Spleen (tissue), 11 donors: ENCODE measurements around the gene PPP1CA. TPM values are rescaled to one million over a fixed set of nuclear protein-coding genes. Genes with fewer than 3 reads are reported as not detected.

Experiments used
- DNase-seq: peaks from one replicate; pipeline ENCODE4 v3.0.0-alpha.2; 2020
- H3K27ac ChIP-seq, 8 donors: fragments of 200-600 bp; sonication (generic) in 7 of 8; 1 replicate in 4 of 8; 2 replicates in 4 of 8; pipeline versions ENCODE4 v1.5.0 to v1.8.0; 2016 to 2021; ENCODE audit warnings: inconsistent platforms in 4 of 8, mild to moderate bottlenecking in 4 of 8, moderate library complexity in 1 of 8
- H3K27me3 ChIP-seq, 7 donors: fragments of 200-600 bp; sonication (generic) in 6 of 7; replicated peaks in 1 of 7; 1 replicate in 4 of 7; 2 replicates in 3 of 7; pipeline versions ENCODE4 v1.5.0 to v1.8.0; 2016 to 2021; ENCODE audit warnings: inconsistent platforms in 3 of 7, mild to moderate bottlenecking in 1 of 7
- H3K36me3 ChIP-seq, 6 donors: fragments of 200-600 bp; sonication (generic) in 5 of 6; 1 replicate in 4 of 6; 2 replicates in 2 of 6; pipeline versions ENCODE4 v1.5.0 to v1.8.0; 2016 to 2021; ENCODE audit warnings: inconsistent platforms in 2 of 6
- H3K4me1 ChIP-seq, 6 donors: fragments of 200-600 bp; sonication (generic) in 5 of 6; 1 replicate in 3 of 6; 2 replicates in 3 of 6; pipeline versions ENCODE4 v1.5.0 to v1.8.0; 2016 to 2021; ENCODE audit warnings: inconsistent platforms in 3 of 6
- H3K4me3 ChIP-seq, 8 donors: fragments of 200-600 bp; sonication (generic) in 7 of 8; 1 replicate in 4 of 8; 2 replicates in 4 of 8; pipeline versions ENCODE4 v1.5.0 to v1.8.0; 2016 to 2021; ENCODE audit warnings: inconsistent platforms in 4 of 8, mild to moderate bottlenecking in 4 of 8, moderate library complexity in 2 of 8
- H3K9me3 ChIP-seq, 8 donors: fragments of 200-600 bp; sonication (generic) in 7 of 8; 1 replicate in 4 of 8; 2 replicates in 4 of 8; pipeline versions ENCODE4 v1.5.0 to v1.8.0; 2016 to 2021; ENCODE audit warnings: inconsistent platforms in 4 of 8
- CTCF ChIP-seq, 11 experiments: fragments of 200-600 bp in 7 of 11; fragments of 450-650 bp in 4 of 11; sonication (generic) in 4 of 11; IDR thresholded peaks in 8 of 11; conservative IDR thresholded peaks in 3 of 11; 1 replicate in 7 of 11; 2 replicates in 4 of 11; pipeline versions ENCODE4 v1.4.0 to v1.8.0; 2016 to 2021; ENCODE audit warnings: antibody characterized with exemption in 11 of 11, inconsistent platforms in 4 of 11, mild to moderate bottlenecking in 1 of 11
- POLR2A ChIP-seq, 3 donors: fragments of 450-650 bp; IDR thresholded peaks; one replicate each; pipeline ENCODE4 v1.5.1; 2017; ENCODE audit warnings: antibody characterized with exemption in 3 of 3, mild to moderate bottlenecking in 1 of 3
- POLR2AphosphoS5 ChIP-seq, 3 donors: sonication (generic); formaldehyde crosslinking; IDR thresholded peaks; one replicate each; pipeline ENCODE4 v1.5.1; 2017; ENCODE audit warnings: antibody characterized with exemption in 3 of 3
- WGBS, 5 donors: extraction: QIAGEN DNeasy Blood & Tissue Kit in 3 of 5; methylation state at CpG; one replicate each; pipeline versions ENCODE4 v1.1.5 to v1.1.7; 2013 to 2018; 5-methylcytosine and 5-hydroxymethylcytosine counted together
- intact Hi-C: fragments of 100-400 bp; cut with DNase I; formaldehyde crosslinking; loops from one replicate; pipeline ENCODE4 v1.15.0; 2023; ENCODE audit warnings: low total_unique reads
- polyA plus RNA-seq, 3 donors: library from polyadenylated mRNA; stranded (reverse); fragments of 200-250 nt; gene quantifications; one replicate each; pipeline ENCODE4 v1.2.1, GENCODE V29; 2013
- total RNA-seq, 7 donors: library from RNA; depleted of rRNA in 3 of 7; stranded (reverse); fragments of >200 nt in 3 of 7; fragmentation: NEBNext Ultra II Directional in 4 of 7; extraction: Animal tissue kit (Norgen Biotek cat#: 25700) in 4 of 7; gene quantifications; one replicate each; pipeline versions ENCODE4 v1.1.0 to v1.2.1, GENCODE V29; 2016 to 2021
- donor health status: healthy with polysubstance abuse.
- donor health status: DM: no; HTN: no; CAD: no; lungs with moderate emphysema.
- donor health status: DM: no; HTN: no; CAD: no.
- donor health status: Bipolar disorder and iron deficiency.
- donor health status: healthy.
- donor health status: DM: no; HTN: no; CAD: no.
- donor health status: DM: yes; HTN: yes; CAD: no.

PPP1CA gene
- total and polyA plus RNA-seq, 10 donors, result 147 to 207 (median 158) TPM

GRCh38 chr11:67432655-67433349 is 31.1 kb upstream of the PPP1CA start:
- Histone ChIP-seq H3K4me3 (no peak overlapping the region), H3K9me3 (no peaks in the 10 kb centered on the region), H3K27ac (peak overlapping the region in 6 of 8 donors; percentile 28 to 97 (median 91)), H3K4me1 (peaks cover 26 to 96% (median 80%) of the 10 kb centered on the region in 6 donors), H3K27me3 (no peaks in the 10 kb centered on the region), H3K36me3 (peaks cover 6 to 86% (median 54%) of the 10 kb centered on the region in 6 donors)
- DNase-seq, result peak; percentile 80
- WGBS, 5 donors, result 82 to 89% (median 86%) methylated on average over 11 to 22 of the region's 22 CpGs
- intact Hi-C loops, result no loop called here
- TF ChIP-seq POLR2AphosphoS5 (IDR thresholded peaks at IDR 0.05) (peak; percentile 24 to 84 (median 64)), POLR2A (IDR thresholded peaks at IDR 0.05) (no peak), CTCF (IDR thresholded peaks at IDR 0.05 in 8 of 11, conservative IDR thresholded peaks at IDR 0.05 in 3 of 11) (no peak)

- intact Hi-C loops, result no loop called here
- Histone ChIP-seq H3K27me3 (no peaks in the 10 kb centered on the region), H3K36me3 (peaks cover 6 to 75% (median 54%) of the 10 kb centered on the region in 6 donors), H3K27ac (peak overlapping the region in 1 of 8 donors; percentile 2), H3K9me3 (no peaks in the 10 kb centered on the region), H3K4me3 (no peak overlapping the region), H3K4me1 (peaks cover 31 to 91% (median 76%) of the 10 kb centered on the region in 6 donors)
- TF ChIP-seq CTCF (IDR thresholded peaks at IDR 0.05 in 8 of 11, conservative IDR thresholded peaks at IDR 0.05 in 3 of 11), result no peak
- peak in 2 of 3 donors; percentile 34 to 64 for TF ChIP-seq POLR2AphosphoS5 (IDR thresholded peaks at IDR 0.05)
- TF ChIP-seq POLR2A (IDR thresholded peaks at IDR 0.05), result no peak
- 86 to 94% (median 92%) methylated on average over 22 to 24 of the region's 24 CpGs for WGBS, 5 donors
- no peak for DNase-seq
These were observed 29.9 kb upstream of the PPP1CA start for GRCh38 chr11:67431346-67432249.

- Histone ChIP-seq H3K27ac (peak overlapping the region in 1 of 8 donors; percentile 96), H3K27me3 (no peaks in the 10 kb centered on the region), H3K9me3 (no peaks in the 10 kb centered on the region), H3K36me3 (peaks cover 0 to 56% (median 41%) of the 10 kb centered on the region in 6 donors), H3K4me1 (peaks cover 26 to 73% (median 58%) of the 10 kb centered on the region in 6 donors), H3K4me3 (peak overlapping the region in 3 of 8 donors; percentile 72 to 96 (median 91))
- 86 to 91% (median 87%) methylated on average over 11 of the region's 11 CpGs for WGBS, 5 donors
- intact Hi-C loops, result no loop called here
- no peak for DNase-seq
- TF ChIP-seq POLR2A (IDR thresholded peaks at IDR 0.05), result no peak
- no peak for TF ChIP-seq POLR2AphosphoS5 (IDR thresholded peaks at IDR 0.05)
- no peak for TF ChIP-seq CTCF (IDR thresholded peaks at IDR 0.05 in 8 of 11, conservative IDR thresholded peaks at IDR 0.05 in 3 of 11)
These were observed 28.1 kb upstream of the PPP1CA start for GRCh38 chr11:67429722-67430121.
